Activated CD8-positive, alpha-beta memory T cell treated with anti-CD3 and anti-CD28 coated beads, Interleukin-2, amount 10 ng/mL, durations not matched to agents 7 days and 5 days (primary cell): ENCODE results near the gene CARNS1. TPM values are rescaled to one million over a fixed set of nuclear protein-coding genes. Genes with fewer than 3 reads are reported as not detected.

Experiments used
- ATAC-seq: fragments of 150-1000 bp; cut with Tn5 transposase; one replicate; pipeline ENCODE4 v1.10.0; 2021; ENCODE audit warnings: moderate library complexity
- CTCF ChIA-PET: fragments of 350-600 bp; sonication (Branson Sonifier 250); formaldehyde crosslinking; loops from one replicate; lab custom pipeline; 2021; ENCODE audit warnings: antibody characterized with exemption; lab: Charles Lee
- DNase-seq: peaks from one replicate; pipeline ENCODE4 v3.0.0-alpha.2; 2020
- H3K27ac Mint-ChIP-seq: one replicate; pipeline ENCODE4 v1.8.0; 2021; ENCODE audit warnings: mild to moderate bottlenecking, mixed read lengths
- H3K27me3 Mint-ChIP-seq: one replicate; pipeline ENCODE4 v1.8.0; 2021; ENCODE audit warnings: mixed read lengths
- H3K36me3 Mint-ChIP-seq: one replicate; pipeline ENCODE4 v1.8.0; 2021; ENCODE audit warnings: mild to moderate bottlenecking, mixed read lengths
- H3K4me1 Mint-ChIP-seq: one replicate; pipeline ENCODE4 v1.8.0; 2021; ENCODE audit warnings: mixed read lengths
- H3K4me3 Mint-ChIP-seq: one replicate; pipeline ENCODE4 v1.8.0; 2021; ENCODE audit warnings: mild to moderate bottlenecking, moderate library complexity, mixed read lengths
- H3K9me3 Mint-ChIP-seq: one replicate; pipeline ENCODE4 v1.8.0; 2022; ENCODE audit warnings: low read depth, mixed read lengths
- total RNA-seq, 2 experiments: library from RNA; stranded (reverse); gene quantifications; one replicate each; pipeline ENCODE4 v1.2.3, GENCODE V29; 2021

The CARNS1 gene
- total RNA-seq, 2 experiments from 2014 or later: 1.3 TPM

GRCh38 chr11:67466962-67467771, 51.7 kb downstream of the CARNS1 start:
- Mint-ChIP-seq H3K4me1 (peaks cover 31% of the 10 kb centered on the region), H3K27me3 (no peaks in the 10 kb centered on the region), H3K27ac (peak overlapping the region; percentile 61), H3K4me3 (peak overlapping the region; percentile 83), H3K9me3 (no peaks in the 10 kb centered on the region), H3K36me3 (peaks cover 1% of the 10 kb centered on the region)
- ATAC-seq (no peak), DNase-seq (no peak)
- CTCF ChIA-PET: interaction anchor here (0.9 to 3.3 kb wide), 10 partner anchors 9 to 110 kb away, joined by 3 to 21 read pairs (median 8); partner anchors contain the start of genes AIP, CORO1B, PPP1CA and PTPRCAP

- CTCF ChIA-PET: interaction anchor here (0.9 to 3.3 kb wide), 15 partner anchors 10 to 111 kb away, joined by 3 to 21 read pairs (median 6); partner anchors contain the start of genes AIP, CDK2AP2, CORO1B and PPP1CA
- Mint-ChIP-seq H3K4me3 (peak overlapping the region; percentile 83), H3K36me3 (peaks cover 1% of the 10 kb centered on the region), H3K9me3 (no peaks in the 10 kb centered on the region), H3K27me3 (no peaks in the 10 kb centered on the region), H3K4me1 (peaks cover 31% of the 10 kb centered on the region), H3K27ac (peak overlapping the region; percentile 79)
- DNase-seq (no peak), ATAC-seq (no peak)
Observed at GRCh38 chr11:67468056-67468455, 52.6 kb downstream of the CARNS1 start.

- H3K9me3 Mint-ChIP-seq: no peaks in the 10 kb centered on the region
- H3K36me3 Mint-ChIP-seq: peaks cover 1% of the 10 kb centered on the region
- ATAC-seq (peak; percentile 1), DNase-seq (no peak)
- peak overlapping the region; percentile 83 for H3K4me3 Mint-ChIP-seq
- H3K27me3 Mint-ChIP-seq: no peaks in the 10 kb centered on the region
- H3K27ac Mint-ChIP-seq: peak overlapping the region; percentile 79
- CTCF ChIA-PET: interaction anchor here (1.0 to 3.3 kb wide), 14 partner anchors 11 to 111 kb away, joined by 3 to 21 read pairs (median 6); partner anchors contain the start of genes AIP, CDK2AP2, PPP1CA and PTPRCAP
- peaks cover 31% of the 10 kb centered on the region for H3K4me1 Mint-ChIP-seq
Observed at GRCh38 chr11:67468456-67468758, 52.9 kb downstream of the CARNS1 start.

- Mint-ChIP-seq H3K27me3 (no peaks in the 10 kb centered on the region), H3K27ac (peak within 1 kb of the TSS; percentile 82), H3K36me3 (peaks cover 1% of the 10 kb centered on the region), H3K4me3 (peak within 1 kb of the TSS; percentile 83), H3K4me1 (peaks cover 31% of the 10 kb centered on the region), H3K9me3 (no peaks in the 10 kb centered on the region)
- peak; percentile 95 for DNase-seq
- ATAC-seq: peak; percentile 86
- CTCF ChIA-PET: interaction anchor here (1.0 to 3.3 kb wide), 14 partner anchors 10 to 112 kb away, joined by 3 to 21 read pairs (median 6); partner anchors contain the start of genes AIP, CDK2AP2, PPP1CA and PTPRCAP
Observed at GRCh38 chr11:67468759-67469507, 53.5 kb downstream of the CARNS1 start, which contains the start of gene TMEM134. TMEM134 (minus strand) TSS chr11:67469251; CDS start chr11:67469192, 59 bp downstream.

- H3K4me3 Mint-ChIP-seq: peak overlapping the region; percentile 83
- H3K9me3 Mint-ChIP-seq: no peaks in the 10 kb centered on the region
- ATAC-seq (no peak), DNase-seq (no peak)
- H3K27me3 Mint-ChIP-seq: no peaks in the 10 kb centered on the region
- peaks cover 27% of the 10 kb centered on the region for H3K4me1 Mint-ChIP-seq
- CTCF ChIA-PET: interaction anchor here (0.8 to 3.3 kb wide), 11 partner anchors 10 to 119 kb away, joined by 3 to 21 read pairs (median 5); partner anchors contain the start of genes AIP, CDK2AP2, PITPNM1 and PPP1CA
- peaks cover 1% of the 10 kb centered on the region for H3K36me3 Mint-ChIP-seq
- peak overlapping the region; percentile 82 for H3K27ac Mint-ChIP-seq
Observed at GRCh38 chr11:67469508-67469811, 54.0 kb downstream of the CARNS1 start.

GRCh38 chr11:67470337-67471002, 55.0 kb downstream of the CARNS1 start:
- Mint-ChIP-seq H3K4me3 (no peak overlapping the region), H3K27ac (no peak overlapping the region)
- no peak for ATAC-seq

GRCh38 chr11:67472882-67473281, 57.4 kb downstream of the CARNS1 start:
- Mint-ChIP-seq H3K9me3 (no peaks in the 10 kb centered on the region), H3K4me3 (no peak overlapping the region), H3K4me1 (peaks cover 9% of the 10 kb centered on the region), H3K36me3 (no peaks in the 10 kb centered on the region), H3K27me3 (peaks cover 2% of the 10 kb centered on the region), H3K27ac (no peak overlapping the region)
- ATAC-seq (no peak), DNase-seq (no peak)
- CTCF ChIA-PET: interaction anchor here (2.9 kb wide), 1 partner anchor 10 kb away, joined by 10 read pairs; the partner anchor contains the start of gene AIP

More at GRCh38 chr11:67470337-67471002, 55.0 kb downstream of the CARNS1 start:
- Mint-ChIP-seq H3K9me3 (no peaks in the 10 kb centered on the region), H3K27me3 (no peaks in the 10 kb centered on the region), H3K4me1 (peaks cover 22% of the 10 kb centered on the region), H3K36me3 (peaks cover under 1% of the 10 kb centered on the region)
- DNase-seq: no peak
- CTCF ChIA-PET: interaction anchor here (0.8 to 2.7 kb wide), 7 partner anchors 12 to 120 kb away, joined by 3 to 19 read pairs (median 5); partner anchors contain the start of genes AIP, PITPNM1, PPP1CA and TBC1D10C

Other genes starting within 250 kb of the CARNS1 start
- gene GRK2, start 149.2 kb upstream of the CARNS1 start, total RNA-seq: 100 to 1,000 TPM; 366 to 402 TPM
- gene ANKRD13D, start 126.4 kb upstream of the CARNS1 start, total RNA-seq: 100 to 1,000 TPM; 148 to 172 TPM
- 10 to 100 TPM; 10.7 to 26.4 TPM for gene SSH3, start 112.1 kb upstream of the CARNS1 start, total RNA-seq
- 10 to 100 TPM; 36.5 to 49.6 TPM for gene POLD4, start 62.1 kb upstream of the CARNS1 start, total RNA-seq
- gene CLCF1, start 42.1 kb upstream of the CARNS1 start, total RNA-seq: 1 to 10 TPM in 1 of 2 experiments, under 1 TPM in 1; 0.76 to 1.9 TPM
- 10 to 100 TPM; 49.6 to 80.5 TPM for gene RAD9A, start 23.7 kb upstream of the CARNS1 start, total RNA-seq
- gene PPP1CA, start 13.8 kb upstream of the CARNS1 start, total RNA-seq: 100 to 1,000 TPM; 309 to 360 TPM
- 100 to 1,000 TPM; 278 to 312 TPM for gene TBC1D10C, start 11.6 kb upstream of the CARNS1 start, total RNA-seq
- gene RPS6KB2, start 12.8 kb downstream of the CARNS1 start, total RNA-seq: 10 to 100 TPM; 63.3 to 65.0 TPM
- gene PTPRCAP, start 22.0 kb downstream of the CARNS1 start, total RNA-seq: 100 to 1,000 TPM; 390 to 424 TPM
- 10 to 100 TPM; 61.0 to 62.6 TPM for gene CORO1B, start 27.8 kb downstream of the CARNS1 start, total RNA-seq
- not detected for gene GPR152, start 37.1 kb downstream of the CARNS1 start, total RNA-seq
- gene CABP4, start 39.7 kb downstream of the CARNS1 start, total RNA-seq: 1 to 10 TPM in 1 of 2 experiments, under 1 TPM in 1; 0.96 to 3.4 TPM
- gene TMEM134, start 53.6 kb downstream of the CARNS1 start, total RNA-seq: 10 to 100 TPM; 32.8 to 41.9 TPM
- gene AIP, start 67.3 kb downstream of the CARNS1 start, total RNA-seq: 100 to 1,000 TPM; 168 to 178 TPM
- 100 to 1,000 TPM; 124 to 133 TPM for gene PITPNM1, start 89.7 kb downstream of the CARNS1 start, total RNA-seq
- 100 to 1,000 TPM in 1 of 2 experiments, 10 to 100 TPM in 1; 95.2 to 104 TPM for gene CDK2AP2, start 92.5 kb downstream of the CARNS1 start, total RNA-seq
- not detected for gene CABP2, start 107.8 kb downstream of the CARNS1 start, total RNA-seq
- gene GSTP1, start 168.1 kb downstream of the CARNS1 start, total RNA-seq: 100 to 1,000 TPM; 339 to 406 TPM
- 100 to 1,000 TPM; 239 to 252 TPM for gene NDUFV1, start 191.3 kb downstream of the CARNS1 start, total RNA-seq
- 10 to 100 TPM; 15.3 to 16.7 TPM for gene NUDT8, start 214.3 kb downstream of the CARNS1 start, total RNA-seq
- gene TBX10, start 224.1 kb downstream of the CARNS1 start, total RNA-seq: not detected
- under 1 TPM; 0.53 to 0.75 TPM for gene ACY3, start 235.1 kb downstream of the CARNS1 start, total RNA-seq